Gastroesophageal sphincter (tissue), 4 donors: ENCODE data around the gene CKS1B. TPM values are rescaled to one million over a fixed set of nuclear protein-coding genes. Genes with fewer than 3 reads are reported as not detected.

Experiments
- ATAC-seq: fragments of 150-250 bp; one replicate; pipeline ENCODE4 v1.9.1; 2016; ENCODE audit warnings: mild to moderate bottlenecking, moderate library complexity
- H3K27ac ChIP-seq, 4 donors: fragments of 200-600 bp; sonication (generic) in 3 of 4; 1 replicate in 3 of 4; 2 replicates in 1 of 4; pipeline ENCODE4 v1.5.1; 2016 to 2019
- H3K27me3 ChIP-seq: fragments of 200-600 bp; sonication (generic); one replicate; pipeline ENCODE4 v1.5.1; 2019
- H3K36me3 ChIP-seq, 2 donors: fragments of 200-600 bp; sonication (generic); one replicate each; pipeline ENCODE4 v1.5.1; 2019; ENCODE audit warnings: control low read depth in 1 of 2
- H3K4me1 ChIP-seq, 3 donors: fragments of 200-600 bp; sonication (generic); 1 replicate in 2 of 3; 2 replicates in 1 of 3; pipeline ENCODE4 v1.5.1; 2016 to 2019; ENCODE audit warnings: control low read depth in 2 of 3
- H3K4me3 ChIP-seq, 2 donors: fragments of 200-600 bp; sonication (generic); one replicate each; pipeline ENCODE4 v1.5.1; 2019; ENCODE audit warnings: mild to moderate bottlenecking in 1 of 2, moderate library complexity in 1 of 2
- H3K9me3 ChIP-seq, 3 donors: fragments of 200-600 bp; sonication (generic); one replicate each; pipeline ENCODE4 v1.5.1; 2017 to 2019; ENCODE audit warnings: control low read depth in 2 of 3
- EP300 ChIP-seq: sonication (generic); formaldehyde crosslinking; IDR thresholded peaks from one replicate; pipeline ENCODE4 v1.6.1; 2017; ENCODE audit warnings: antibody characterized with exemption, mild to moderate bottlenecking
- POLR2A ChIP-seq, 2 donors: fragments of 450-650 bp; IDR thresholded peaks; one replicate each; pipeline ENCODE4 v1.6.1; 2017; ENCODE audit warnings: antibody characterized with exemption in 2 of 2, mild to moderate bottlenecking in 2 of 2, moderate library complexity in 1 of 2
- POLR2AphosphoS5 ChIP-seq: sonication (generic); formaldehyde crosslinking; IDR thresholded peaks from one replicate; pipeline ENCODE4 v1.6.1; 2017; ENCODE audit warnings: antibody characterized with exemption
- WGBS, 2 donors: methylation state at CpG; one replicate each; pipeline ENCODE4 v1.1.5; 2018; ENCODE audit warnings: low coverage in 1 of 2; 5-methylcytosine and 5-hydroxymethylcytosine counted together
- total RNA-seq, 4 donors: library from RNA; depleted of rRNA; stranded (reverse); fragments of >200 nt; gene quantifications; one replicate each; pipeline ENCODE4 v1.1.0, GENCODE V29; 2016
- TF ChIP-seq, protein P1 (sequence below), 4 experiments: fragments of 200-600 bp in 2 of 4; fragments of 450-650 bp in 2 of 4; sonication (generic) in 1 of 4; IDR thresholded peaks; one replicate each; pipeline ENCODE4 v1.5.1; 2017 to 2019; ENCODE audit warnings: antibody characterized with exemption in 4 of 4, mild to moderate bottlenecking in 2 of 4, moderate library complexity in 2 of 4

The CKS1B gene
- total RNA-seq, 4 donors from 2014 or later, result 7.5 to 24.2 (median 17.6) TPM

DNA sequence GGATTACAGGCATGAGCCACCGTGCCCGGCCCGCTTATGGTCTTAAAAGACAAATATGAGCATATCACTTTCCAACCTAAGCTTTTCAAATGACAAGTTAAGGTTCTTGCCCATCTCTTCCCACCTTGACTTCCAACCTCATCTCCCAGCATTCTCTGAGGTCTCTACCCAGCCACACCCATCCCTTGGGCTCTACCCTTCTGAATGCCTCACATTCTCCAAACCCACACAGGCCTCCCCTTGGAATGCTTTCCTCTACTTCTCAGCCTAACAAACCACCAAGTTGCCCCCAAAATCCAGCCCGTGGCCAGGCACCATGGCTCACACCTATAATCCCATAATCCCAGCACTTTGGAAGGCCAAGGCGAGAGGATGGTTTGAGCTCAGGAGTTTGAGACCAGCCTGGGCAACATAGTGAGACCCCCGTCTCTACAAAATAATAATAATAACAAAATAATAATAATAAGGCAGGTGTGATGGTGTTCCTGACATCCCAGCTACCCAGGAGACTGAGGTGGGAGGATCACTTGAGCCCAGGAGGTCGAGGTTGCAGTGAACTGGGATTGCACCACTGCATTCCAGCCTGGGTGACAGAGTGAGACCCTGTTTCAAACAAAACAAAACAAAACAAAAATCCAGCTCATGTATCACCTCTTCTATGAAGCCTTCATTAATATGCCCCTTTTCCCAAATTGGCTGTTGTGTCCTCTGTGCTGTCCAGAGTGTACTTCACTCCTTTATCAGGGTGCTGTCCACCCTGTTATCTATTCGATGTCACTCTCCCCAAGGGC is 47.9 kb downstream of the CKS1B start:
- peaks cover 0 to 18% (median 10%) of the 10 kb centered on the region in 3 donors for H3K4me1 ChIP-seq
- no peak overlapping the region for H3K27ac ChIP-seq
- H3K4me3 ChIP-seq, result no peak overlapping the region
- H3K9me3 ChIP-seq, result no peaks in the 10 kb centered on the region
- TF ChIP-seq POLR2AphosphoS5 (no peak), EP300 (no peak), POLR2A (IDR thresholded peaks at IDR 0.05) (no peak)
- TF ChIP-seq, protein P1, sequence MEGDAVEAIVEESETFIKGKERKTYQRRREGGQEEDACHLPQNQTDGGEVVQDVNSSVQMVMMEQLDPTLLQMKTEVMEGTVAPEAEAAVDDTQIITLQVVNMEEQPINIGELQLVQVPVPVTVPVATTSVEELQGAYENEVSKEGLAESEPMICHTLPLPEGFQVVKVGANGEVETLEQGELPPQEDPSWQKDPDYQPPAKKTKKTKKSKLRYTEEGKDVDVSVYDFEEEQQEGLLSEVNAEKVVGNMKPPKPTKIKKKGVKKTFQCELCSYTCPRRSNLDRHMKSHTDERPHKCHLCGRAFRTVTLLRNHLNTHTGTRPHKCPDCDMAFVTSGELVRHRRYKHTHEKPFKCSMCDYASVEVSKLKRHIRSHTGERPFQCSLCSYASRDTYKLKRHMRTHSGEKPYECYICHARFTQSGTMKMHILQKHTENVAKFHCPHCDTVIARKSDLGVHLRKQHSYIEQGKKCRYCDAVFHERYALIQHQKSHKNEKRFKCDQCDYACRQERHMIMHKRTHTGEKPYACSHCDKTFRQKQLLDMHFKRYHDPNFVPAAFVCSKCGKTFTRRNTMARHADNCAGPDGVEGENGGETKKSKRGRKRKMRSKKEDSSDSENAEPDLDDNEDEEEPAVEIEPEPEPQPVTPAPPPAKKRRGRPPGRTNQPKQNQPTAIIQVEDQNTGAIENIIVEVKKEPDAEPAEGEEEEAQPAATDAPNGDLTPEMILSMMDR (IDR thresholded peaks at IDR 0.05), result no peak
- no peak for ATAC-seq
- WGBS, 2 donors, result 81 to 100% methylated on average over 3 to 8 of the region's 8 CpGs
- no peaks in the 10 kb centered on the region for H3K36me3 ChIP-seq
- no peaks in the 10 kb centered on the region for H3K27me3 ChIP-seq

DNA sequence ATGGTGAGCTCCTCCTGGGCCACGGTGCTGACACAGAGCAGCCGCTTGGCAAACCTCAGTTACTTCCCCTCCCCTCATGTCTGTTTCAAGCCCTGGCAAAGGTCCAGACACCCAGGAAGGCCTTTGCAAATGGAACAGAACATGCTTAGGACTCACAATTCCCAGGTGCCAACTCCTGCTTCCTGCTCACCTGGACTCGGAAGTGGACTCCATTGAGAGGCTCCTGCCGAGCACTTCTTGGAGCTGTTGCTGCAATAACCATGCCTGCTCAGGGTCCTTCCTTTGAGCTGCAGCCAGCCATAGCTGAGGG is 48.4 kb downstream of the CKS1B start:
- no peak overlapping the region for H3K27ac ChIP-seq
- no peak overlapping the region for H3K4me3 ChIP-seq
- no peak for ATAC-seq
- H3K36me3 ChIP-seq, result no peaks in the 10 kb centered on the region
- TF ChIP-seq, protein P1 (IDR thresholded peaks at IDR 0.05), result no peak
- TF ChIP-seq POLR2AphosphoS5, result no peak
- TF ChIP-seq EP300, result no peak
- TF ChIP-seq POLR2A (IDR thresholded peaks at IDR 0.05), result no peak
- 60% methylated on average over 1 of the region's 4 CpGs; no CpG with 5 or more reads in 1 of the 2 donors for WGBS, 2 donors
- no peaks in the 10 kb centered on the region for H3K27me3 ChIP-seq
- no peaks in the 10 kb centered on the region for H3K9me3 ChIP-seq
- peaks cover 0 to 13% (median 4%) of the 10 kb centered on the region in 3 donors for H3K4me1 ChIP-seq

DNA sequence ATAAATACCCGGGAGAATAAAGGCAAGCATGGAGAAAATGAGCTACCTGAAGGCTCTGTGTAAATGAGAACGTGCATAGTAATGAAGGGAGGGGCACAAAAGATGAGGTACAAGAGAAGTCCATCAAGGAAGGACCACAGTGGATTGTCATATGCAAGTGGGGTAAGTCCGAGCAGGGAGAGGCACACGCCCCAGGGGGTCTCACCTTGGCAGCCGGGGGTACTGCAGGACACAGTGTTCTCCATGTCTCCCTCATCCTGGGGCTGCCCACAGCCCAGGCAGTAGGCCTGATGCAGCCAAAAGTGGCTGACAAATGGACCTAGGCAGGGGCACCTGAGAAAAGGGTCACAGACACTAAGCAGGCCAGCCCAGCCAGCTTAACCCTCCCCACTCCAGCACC is 49.1 kb downstream of the CKS1B start:
- ATAC-seq, result no peak
- Histone ChIP-seq H3K4me1 (peaks cover 0 to 5% (median 0%) of the 10 kb centered on the region in 3 donors), H3K27ac (no peak overlapping the region), H3K4me3 (no peak overlapping the region), H3K36me3 (no peaks in the 10 kb centered on the region), H3K9me3 (no peaks in the 10 kb centered on the region), H3K27me3 (no peaks in the 10 kb centered on the region)
- TF ChIP-seq POLR2AphosphoS5, result no peak
- no peak for TF ChIP-seq POLR2A (IDR thresholded peaks at IDR 0.05)
- TF ChIP-seq EP300, result no peak
- TF ChIP-seq, protein P1 (IDR thresholded peaks at IDR 0.05), result no peak
- 60 to 85% methylated on average over 4 of the region's 5 CpGs for WGBS, 2 donors

DNA sequence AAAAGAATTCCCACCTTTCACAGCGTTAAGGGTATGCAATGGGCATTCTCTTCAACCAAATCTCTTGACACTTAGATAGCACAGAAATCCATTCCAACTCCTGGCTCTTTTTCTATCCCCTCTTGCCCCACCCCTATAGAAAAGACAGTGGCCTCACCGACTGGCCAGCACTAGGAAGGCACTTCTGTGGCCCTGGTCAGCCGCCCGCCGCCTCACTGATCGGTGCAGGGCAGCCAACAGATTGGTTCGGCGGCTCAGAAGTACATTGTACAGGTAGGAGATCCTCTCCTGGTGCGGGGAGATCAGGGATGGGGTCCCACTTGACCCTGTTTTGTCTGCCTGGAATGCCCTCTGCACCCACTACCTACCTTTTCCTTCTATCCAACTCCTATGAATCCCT is 49.8 kb downstream of the CKS1B start:
- TF ChIP-seq POLR2AphosphoS5, result no peak
- TF ChIP-seq, protein P1 (IDR thresholded peaks at IDR 0.05), result no peak
- TF ChIP-seq EP300, result no peak
- TF ChIP-seq POLR2A (IDR thresholded peaks at IDR 0.05), result no peak
- WGBS, 2 donors, result 65 to 93% methylated on average over 2 to 5 of the region's 9 CpGs
- H3K9me3 ChIP-seq, result no peaks in the 10 kb centered on the region

DNA sequence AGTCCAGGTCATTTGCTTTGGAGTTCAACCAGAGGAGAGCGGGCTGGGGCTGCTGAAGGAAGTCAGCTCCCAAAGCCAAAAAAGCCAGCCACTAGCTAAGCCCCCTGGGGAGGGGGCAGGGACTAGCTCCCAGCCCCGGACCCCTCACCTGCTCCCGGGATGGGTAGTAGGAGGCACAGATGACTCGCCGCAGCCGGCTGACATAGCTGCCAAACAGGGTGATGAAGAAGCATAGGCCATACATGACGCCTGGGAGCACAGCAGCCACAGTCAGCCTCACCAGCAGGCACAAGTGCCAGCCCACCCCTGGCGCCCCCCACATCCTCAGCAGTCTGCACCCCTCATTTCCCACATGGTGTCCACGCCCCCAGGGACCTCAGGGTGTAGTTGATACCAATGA is 51.7 kb downstream of the CKS1B start:
- 20% methylated on average over 1 of the region's 9 CpGs; no CpG with 5 or more reads in 1 of the 2 donors for WGBS, 2 donors
- no peaks in the 10 kb centered on the region for H3K36me3 ChIP-seq
- no peak overlapping the region for H3K4me3 ChIP-seq
- H3K9me3 ChIP-seq, result no peaks in the 10 kb centered on the region
- no peaks in the 10 kb centered on the region for H3K27me3 ChIP-seq
- no peak overlapping the region for H3K27ac ChIP-seq
- TF ChIP-seq POLR2A (IDR thresholded peaks at IDR 0.05) (no peak), EP300 (no peak), POLR2AphosphoS5 (no peak)
- TF ChIP-seq, protein P1 (IDR thresholded peaks at IDR 0.05), result no peak
- H3K4me1 ChIP-seq, result no peaks in the 10 kb centered on the region
- no peak for ATAC-seq

More for the DNA sequence above, 49.8 kb downstream of the CKS1B start:
- Histone ChIP-seq H3K4me3 (no peak overlapping the region), H3K27ac (no peak overlapping the region), H3K27me3 (no peaks in the 10 kb centered on the region), H3K36me3 (no peaks in the 10 kb centered on the region), H3K4me1 (no peaks in the 10 kb centered on the region)
- ATAC-seq, result no peak
